ENCODE data around the gene PRKG1. TPM values are rescaled to one million over a fixed set of nuclear protein-coding genes. Genes with fewer than 3 reads are reported as not detected.

PRKG1 gene
- total RNA-seq, 1 donor from 2014 or later = 17.9 TPM

GRCh38 chr10:51312817-51313216 is 238.5 kb downstream of the PRKG1 start:
- no peak for DNase-seq (ENCODE audit: extremely low spot score in 2 of 2)
- no peaks in the 10 kb centered on the region for H3K36me3 ChIP-seq
- no peak overlapping the region for H3K27ac ChIP-seq
- H3K27me3 ChIP-seq = no peaks in the 10 kb centered on the region
- no peaks in the 10 kb centered on the region for H3K9me3 ChIP-seq
- H3K4me1 ChIP-seq = peaks cover 8% of the 10 kb centered on the region
- TF ChIP-seq POLR2AphosphoS5 (IDR thresholded peaks at IDR 0.05; ENCODE audit: insufficient read depth in 1 of 2, low read depth in 1 of 2) (no peak), POLR2A (IDR thresholded peaks at IDR 0.05) (no peak), CTCF (IDR thresholded peaks at IDR 0.05) (no peak)
- intact Hi-C loops (cut with DNase I) = no loop called here
- H3K4me3 ChIP-seq = no peak overlapping the region

- Histone ChIP-seq H3K27me3 (no peaks in the 10 kb centered on the region), H3K27ac (no peak overlapping the region), H3K4me3 (no peak overlapping the region), H3K9me3 (no peaks in the 10 kb centered on the region), H3K4me1 (peaks cover 8% of the 10 kb centered on the region), H3K36me3 (no peaks in the 10 kb centered on the region)
- TF ChIP-seq POLR2A (IDR thresholded peaks at IDR 0.05) (no peak), CTCF (IDR thresholded peaks at IDR 0.05) (no peak), POLR2AphosphoS5 (IDR thresholded peaks at IDR 0.05; ENCODE audit: insufficient read depth in 1 of 2, low read depth in 1 of 2) (no peak)
- intact Hi-C loops (cut with DNase I) = no loop called here
- DNase-seq (ENCODE audit: extremely low spot score in 2 of 2) = no peak
These were observed 239.0 kb downstream of the PRKG1 start for GRCh38 chr10:51313251-51313650.

- TF ChIP-seq POLR2A (IDR thresholded peaks at IDR 0.05) (no peak), POLR2AphosphoS5 (IDR thresholded peaks at IDR 0.05; ENCODE audit: insufficient read depth in 1 of 2, low read depth in 1 of 2) (no peak), CTCF (IDR thresholded peaks at IDR 0.05) (no peak)
These were observed 239.6 kb downstream of the PRKG1 start for GRCh38 chr10:51313773-51314478.

GRCh38 chr10:51314481-51314880 is 240.2 kb downstream of the PRKG1 start:
- TF ChIP-seq POLR2AphosphoS5 (IDR thresholded peaks at IDR 0.05; ENCODE audit: insufficient read depth in 1 of 2, low read depth in 1 of 2) (no peak), POLR2A (IDR thresholded peaks at IDR 0.05) (no peak), CTCF (IDR thresholded peaks at IDR 0.05) (no peak)
- H3K9me3 ChIP-seq = no peaks in the 10 kb centered on the region
- no peak overlapping the region for H3K4me3 ChIP-seq
- DNase-seq (ENCODE audit: extremely low spot score in 2 of 2) = no peak
- intact Hi-C loops (cut with DNase I) = no loop called here
- H3K27ac ChIP-seq = no peak overlapping the region
- no peaks in the 10 kb centered on the region for H3K27me3 ChIP-seq
- H3K36me3 ChIP-seq = no peaks in the 10 kb centered on the region
- peaks cover 8% of the 10 kb centered on the region for H3K4me1 ChIP-seq

More at GRCh38 chr10:51313773-51314478, 239.6 kb downstream of the PRKG1 start:
- intact Hi-C loops (cut with DNase I) = no loop called here
- H3K36me3 ChIP-seq = no peaks in the 10 kb centered on the region
- H3K4me3 ChIP-seq = no peak overlapping the region
- no peaks in the 10 kb centered on the region for H3K27me3 ChIP-seq
- peaks cover 8% of the 10 kb centered on the region for H3K4me1 ChIP-seq
- H3K9me3 ChIP-seq = no peaks in the 10 kb centered on the region
- H3K27ac ChIP-seq = no peak overlapping the region
- no peak for DNase-seq (ENCODE audit: extremely low spot score in 2 of 2)

- DNase-seq (ENCODE audit: extremely low spot score in 2 of 2) = no peak
- Histone ChIP-seq H3K36me3 (no peaks in the 10 kb centered on the region), H3K9me3 (no peaks in the 10 kb centered on the region), H3K4me3 (no peak overlapping the region), H3K27ac (no peak overlapping the region), H3K4me1 (peaks cover 8% of the 10 kb centered on the region), H3K27me3 (no peaks in the 10 kb centered on the region)
- intact Hi-C loops (cut with DNase I) = no loop called here
- TF ChIP-seq POLR2AphosphoS5 (IDR thresholded peaks at IDR 0.05; ENCODE audit: insufficient read depth in 1 of 2, low read depth in 1 of 2) (no peak), CTCF (IDR thresholded peaks at IDR 0.05) (no peak), POLR2A (IDR thresholded peaks at IDR 0.05) (no peak)
These were observed 244.3 kb downstream of the PRKG1 start for GRCh38 chr10:51318399-51319172.
